Peyer's patch (tissue), 4 donors: ENCODE measurements around the gene OASL. TPM values are rescaled to one million over a fixed set of nuclear protein-coding genes. Genes with fewer than 3 reads are reported as not detected.
"Not testable (repeated sequence)": the region's sequence is repeated elsewhere in the genome, so short reads cannot be mapped to it uniquely, and the experiment has no call there.

Experiments
- DNase-seq, 3 donors: peaks; one replicate each; pipeline ENCODE4 v3.0.0-alpha.2; 2017 to 2019
- H3K27ac ChIP-seq, 4 donors: fragments of 200-600 bp; sonication (generic); one replicate each; pipeline ENCODE4 v1.5.1; 2016 to 2019
- H3K27me3 ChIP-seq, 2 donors: fragments of 200-600 bp; sonication (generic); one replicate each; pipeline ENCODE4 v1.5.1; 2019
- H3K36me3 ChIP-seq, 3 donors: fragments of 200-600 bp; sonication (generic); one replicate each; pipeline ENCODE4 v1.5.1; 2016 to 2019
- H3K4me1 ChIP-seq, 4 donors: fragments of 200-600 bp; sonication (generic); one replicate each; pipeline ENCODE4 v1.5.1; 2016 to 2019
- H3K4me3 ChIP-seq, 4 donors: fragments of 200-600 bp; sonication (generic); 1 replicate in 3 of 4; 2 replicates in 1 of 4; pipeline ENCODE4 v1.5.1; 2016 to 2019; ENCODE audit warnings: mild to moderate bottlenecking in 1 of 4
- H3K9me3 ChIP-seq, 4 donors: fragments of 200-600 bp; sonication (generic); one replicate each; pipeline ENCODE4 v1.5.1; 2016 to 2019; ENCODE audit warnings: mild to moderate bottlenecking in 1 of 4
- CTCF ChIP-seq, 6 experiments: fragments of 450-650 bp in 4 of 6; fragments of 200-600 bp in 2 of 6; sonication (generic) in 1 of 6; IDR thresholded peaks; one replicate each; pipeline ENCODE4 v1.5.1; 2017 to 2019; ENCODE audit warnings: antibody characterized with exemption in 6 of 6, mild to moderate bottlenecking in 3 of 6, moderate library complexity in 1 of 6
- POLR2A ChIP-seq, 2 donors: fragments of 450-650 bp; IDR thresholded peaks; one replicate each; pipeline ENCODE4 v1.5.1; 2017; ENCODE audit warnings: antibody characterized with exemption in 2 of 2, mild to moderate bottlenecking in 2 of 2, moderate library complexity in 2 of 2
- total RNA-seq, 4 donors: library from RNA; depleted of rRNA; stranded (reverse); fragments of >200 nt; gene quantifications; one replicate each; pipeline ENCODE4 v1.1.0, GENCODE V29; 2016

The OASL gene
- total RNA-seq, 4 donors from 2014 or later = 0.66 to 1.2 (median 0.94) TPM; not detected in 1

GRCh38 chr12:121048442-121048841 lies 9.4 kb upstream of the OASL start:
- Histone ChIP-seq H3K4me1 (no peaks in the 10 kb centered on the region), H3K27me3 (no peaks in the 10 kb centered on the region), H3K4me3 (no peak overlapping the region), H3K36me3 (no peaks in the 10 kb centered on the region), H3K27ac (no peak overlapping the region), H3K9me3 (no peaks in the 10 kb centered on the region)
- TF ChIP-seq CTCF (IDR thresholded peaks at IDR 0.05) = no peak
- TF ChIP-seq POLR2A (IDR thresholded peaks at IDR 0.05) = no peak
- DNase-seq = no peak

- not testable (repeated sequence) for H3K9me3 ChIP-seq, H3K4me1 ChIP-seq, H3K27ac ChIP-seq, H3K27me3 ChIP-seq, H3K36me3 ChIP-seq, DNase-seq, H3K4me3 ChIP-seq
Observed at GRCh38 chr12:121047400-121047799, 8.4 kb upstream of the OASL start.

GRCh38 chr12:121043067-121043466 lies 4.0 kb upstream of the OASL start:
- Histone ChIP-seq H3K36me3 (no peaks in the 10 kb centered on the region), H3K4me1 (no peaks in the 10 kb centered on the region), H3K27ac (no peak overlapping the region), H3K9me3 (no peaks in the 10 kb centered on the region), H3K4me3 (no peak overlapping the region), H3K27me3 (no peaks in the 10 kb centered on the region)
- no peak for TF ChIP-seq CTCF (IDR thresholded peaks at IDR 0.05)
- TF ChIP-seq POLR2A (IDR thresholded peaks at IDR 0.05) = no peak
- DNase-seq = no peak

GRCh38 chr12:121036810-121037326 lies 2.2 kb downstream of the OASL start:
- no peak for TF ChIP-seq POLR2A (IDR thresholded peaks at IDR 0.05)
- TF ChIP-seq CTCF (IDR thresholded peaks at IDR 0.05) = no peak
- peaks cover 0 to 5% (median 0%) of the 10 kb centered on the region in 4 donors for H3K4me1 ChIP-seq
- DNase-seq = no peak

GRCh38 chr12:121034616-121035305 lies 4.3 kb downstream of the OASL start:
- H3K36me3 ChIP-seq = no peaks in the 10 kb centered on the region
- TF ChIP-seq POLR2A (IDR thresholded peaks at IDR 0.05) (no peak), CTCF (IDR thresholded peaks at IDR 0.05) (no peak)
- H3K27me3 ChIP-seq = no peaks in the 10 kb centered on the region
- H3K9me3 ChIP-seq = peaks cover 0 to 3% (median 0%) of the 10 kb centered on the region in 4 donors
- H3K4me1 ChIP-seq = peaks cover 0 to 5% (median 0%) of the 10 kb centered on the region in 4 donors
- H3K4me3 ChIP-seq = no peak overlapping the region
- DNase-seq = no peak
- no peak overlapping the region for H3K27ac ChIP-seq

More at GRCh38 chr12:121036810-121037326, 2.2 kb downstream of the OASL start:
- H3K4me3 ChIP-seq = no peak overlapping the region
- no peaks in the 10 kb centered on the region for H3K36me3 ChIP-seq
- no peaks in the 10 kb centered on the region for H3K27me3 ChIP-seq
- no peak overlapping the region for H3K27ac ChIP-seq
- H3K9me3 ChIP-seq = peaks cover 0 to 3% (median 0%) of the 10 kb centered on the region in 4 donors

GRCh38 chr12:121033625-121034349 lies 5.3 kb downstream of the OASL start:
- H3K27ac ChIP-seq = no peak overlapping the region
- no peak overlapping the region for H3K4me3 ChIP-seq
- no peak for DNase-seq
- no peaks in the 10 kb centered on the region for H3K27me3 ChIP-seq
- no peaks in the 10 kb centered on the region for H3K36me3 ChIP-seq
- peaks cover 0 to 5% (median 0%) of the 10 kb centered on the region in 4 donors for H3K4me1 ChIP-seq
- peaks cover 0 to 3% (median 0%) of the 10 kb centered on the region in 4 donors for H3K9me3 ChIP-seq
- TF ChIP-seq POLR2A (IDR thresholded peaks at IDR 0.05) = no peak
- TF ChIP-seq CTCF (IDR thresholded peaks at IDR 0.05) = no peak
